GM23338 (cell line): Measurements from ENCODE around the gene CMYA5. TPM values are rescaled to one million over a fixed set of nuclear protein-coding genes. Genes with fewer than 3 reads are reported as not detected.

Experiments used
- ATAC-seq: fragments of 200-7000 bp; cut with Tn5 transposase; 3 replicates; pipeline ENCODE4 v1.9.1; 2020
- DNase-seq: peaks from one replicate; pipeline ENCODE4 v3.0.0-alpha.2; 2015; ENCODE audit warnings: low spot score
- H2AFZ ChIP-seq: fragments of 200-600 bp; sonication (generic); 2 replicates; pipeline ENCODE4 v1.8.0; 2016; ENCODE audit warnings: antibody characterized with exemption, mild to moderate bottlenecking, moderate library complexity
- H3F3A ChIP-seq: fragments of 200-600 bp; sonication (generic); replicated peaks from 2 replicates; pipeline ENCODE4 v1.8.0; 2017; ENCODE audit warnings: antibody characterized with exemption, mixed run types, low read depth
- H3K27ac ChIP-seq: fragments of 200-600 bp; sonication (generic); 2 replicates; pipeline ENCODE4 v1.6.1; 2016; ENCODE audit warnings: low read depth
- H3K27me3 ChIP-seq: fragments of 200-600 bp; sonication (generic); 2 replicates; pipeline ENCODE4 v1.8.0; 2016; ENCODE audit warnings: mild to moderate bottlenecking, mixed run types, moderate library complexity; ENCODE audit not compliant: insufficient read depth
- H3K36me3 ChIP-seq: fragments of 200-600 bp; sonication (generic); 2 replicates; pipeline ENCODE4 v1.8.0; 2016; ENCODE audit warnings: mild to moderate bottlenecking; ENCODE audit not compliant: insufficient read depth
- H3K4me1 ChIP-seq: fragments of 200-600 bp; sonication (generic); 2 replicates; pipeline ENCODE4 v1.8.0; 2016; ENCODE audit warnings: mild to moderate bottlenecking, moderate library complexity; ENCODE audit not compliant: insufficient read depth
- H3K4me2 ChIP-seq: fragments of 200-600 bp; sonication (generic); 2 replicates; pipeline ENCODE4 v1.7.1; 2017; ENCODE audit warnings: mixed run types
- H3K4me3 ChIP-seq: fragments of 200-600 bp; sonication (generic); 2 replicates; pipeline ENCODE4 v1.6.1; 2016; ENCODE audit warnings: mixed run types
- H3K79me2 ChIP-seq: fragments of 200-600 bp; sonication (generic); replicated peaks from 2 replicates; pipeline ENCODE4 v1.8.0; 2017; ENCODE audit warnings: mild to moderate bottlenecking; ENCODE audit not compliant: insufficient read depth
- H3K9me2 ChIP-seq: fragments of 200-600 bp; sonication (generic); 2 replicates; pipeline ENCODE4 v1.8.0; 2017; ENCODE audit not compliant: insufficient read depth
- H4K20me1 ChIP-seq: fragments of 200-600 bp; sonication (generic); replicated peaks from 2 replicates; pipeline ENCODE4 v1.8.0; 2017; ENCODE audit warnings: mild to moderate bottlenecking; ENCODE audit not compliant: insufficient read depth
- H3K27ac Mint-ChIP-seq: 2 replicates; pipeline ENCODE4 v1.8.0; 2020; ENCODE audit warnings: inconsistent platforms, mild to moderate bottlenecking, moderate library complexity, mixed read lengths
- H3K27me3 Mint-ChIP-seq: 3 replicates; pipeline ENCODE4 v1.8.0; 2022; ENCODE audit warnings: low read depth, mild to moderate bottlenecking, moderate library complexity, mixed read lengths, inconsistent platforms; ENCODE audit not compliant: insufficient read depth, poor library complexity
- H3K36me3 Mint-ChIP-seq: 3 replicates; pipeline ENCODE4 v1.8.0; 2021; ENCODE audit warnings: low read depth, mild to moderate bottlenecking, inconsistent platforms, moderate library complexity, mixed read lengths
- H3K4me1 Mint-ChIP-seq: 3 replicates; pipeline ENCODE4 v1.8.0; 2020; ENCODE audit warnings: mild to moderate bottlenecking, inconsistent platforms, mixed read lengths
- H3K4me3 Mint-ChIP-seq: 3 replicates; pipeline ENCODE4 v1.8.0; 2021; ENCODE audit warnings: moderate library complexity, mild to moderate bottlenecking, inconsistent platforms, mixed read lengths
- H3K9me3 Mint-ChIP-seq: 3 replicates; pipeline ENCODE4 v1.8.0; 2020; ENCODE audit warnings: moderate library complexity, mild to moderate bottlenecking, inconsistent platforms, mixed read lengths
- CREB1 ChIP-seq: fragments of 250-450 bp; sonication (Bioruptor Pico); IDR thresholded peaks from 2 replicates; pipeline ENCODE4 v1.5.0; 2020; ENCODE audit warnings: low read depth, mild to moderate bottlenecking, moderate library complexity
- EZH2 ChIP-seq: fragments of 200-600 bp; sonication (generic); IDR thresholded peaks from one replicate; pipeline ENCODE4 v1.8.0; 2017; ENCODE audit warnings: antibody characterized with exemption, mild to moderate bottlenecking, low read depth; ENCODE audit not compliant: unreplicated experiment
- EZH2phosphoT487 ChIP-seq: fragments of 200-600 bp; sonication (generic); IDR thresholded peaks from one replicate; pipeline ENCODE4 v1.8.1; 2018; ENCODE audit warnings: antibody characterized with exemption; ENCODE audit not compliant: unreplicated experiment
- JUNB ChIP-seq: IDR thresholded peaks from one replicate; pipeline ENCODE4 v1.6.1; 2016; ENCODE audit warnings: antibody characterized with exemption; ENCODE audit not compliant: unreplicated experiment
- NANOG ChIP-seq: IDR thresholded peaks from 2 replicates; pipeline ENCODE4 v1.6.1; 2016; ENCODE audit warnings: antibody characterized with exemption, borderline replicate concordance
- POLR2AphosphoS5 ChIP-seq: IDR thresholded peaks from 2 replicates; pipeline ENCODE4 v1.6.1; 2016; ENCODE audit warnings: antibody characterized with exemption, low read depth
- STAT1 ChIP-seq: IDR thresholded peaks from one replicate; pipeline ENCODE4 v1.6.1; 2016; ENCODE audit warnings: antibody characterized with exemption; ENCODE audit not compliant: unreplicated experiment
- ZNF114 ChIP-seq: fragments of 250-450 bp; sonication (Bioruptor Pico); IDR thresholded peaks from 2 replicates; pipeline ENCODE4 v1.5.0; 2020; ENCODE audit warnings: mild to moderate bottlenecking, moderate library complexity
- ZNF331 ChIP-seq: fragments of 250-450 bp; sonication (Bioruptor Pico); IDR thresholded peaks from 2 replicates; pipeline ENCODE4 v1.5.0; 2020; ENCODE audit warnings: low read depth, mild to moderate bottlenecking, moderate library complexity
- polyA plus RNA-seq: library from polyadenylated mRNA; unstranded; fragments of >200 nt; fragmentation: Nextera tagmentation; extraction: Ambion mirVana; gene quantifications from 2 replicates; pipeline ENCODE4 v1.2.1, GENCODE V29; 2016
- total RNA-seq: library from RNA; depleted of rRNA; stranded (reverse); fragments of >200 nt; shearing (Covaris generic); gene quantifications from 2 replicates; pipeline ENCODE4 v1.2.3, GENCODE V29; 2014
- TF ChIP-seq, protein P1 (sequence below): fragments of 250-450 bp; sonication (Bioruptor Pico); IDR thresholded peaks from 2 replicates; pipeline ENCODE4 v1.5.0; 2020; ENCODE audit warnings: mild to moderate bottlenecking, moderate library complexity
- TF ChIP-seq, protein P2 (sequence below): IDR thresholded peaks from 2 replicates; pipeline ENCODE4 v1.6.1; 2016; ENCODE audit warnings: antibody characterized with exemption
- TF ChIP-seq, protein P3 (sequence below), 2 experiments: fragments of 200-600 bp in 1 of 2; sonication (generic) in 1 of 2; conservative IDR thresholded peaks; 2 replicates each; pipeline versions ENCODE4 v1.5.1 to v1.6.1; 2016 to 2017; ENCODE audit warnings: antibody characterized with exemption in 2 of 2, low read depth in 2 of 2, mild to moderate bottlenecking in 2 of 2, moderate library complexity in 1 of 2
- TF ChIP-seq, protein P4 (sequence below): IDR thresholded peaks from one replicate; pipeline ENCODE4 v1.6.1; 2018; ENCODE audit warnings: antibody characterized with exemption; ENCODE audit not compliant: unreplicated experiment

The CMYA5 gene
- total and polyA plus RNA-seq, 2 experiments from 2014 or later = 0.45 to 0.49 TPM

DNA sequence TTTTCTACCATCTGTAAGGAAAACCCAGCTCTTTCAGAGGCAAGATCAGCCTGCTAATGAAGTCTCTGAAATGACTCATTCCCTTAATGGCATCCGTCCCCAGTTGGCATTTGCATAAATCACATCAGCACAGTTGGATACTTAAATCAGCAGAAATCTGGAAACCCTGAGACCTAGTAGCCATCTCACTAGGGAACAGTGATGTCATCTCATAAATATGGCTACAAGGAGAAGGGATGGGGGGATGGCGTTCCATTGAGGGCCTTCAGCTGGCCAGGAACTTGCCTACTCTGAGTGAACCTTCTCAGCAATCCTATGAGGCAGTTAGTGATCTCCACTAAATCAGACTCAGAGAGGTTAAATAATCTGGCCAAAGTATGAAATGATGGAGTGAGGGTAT, 81.8 kb downstream of the CMYA5 start:
- no peak overlapping the region for H3K27ac ChIP-seq
- H3K27me3 ChIP-seq = no peaks in the 10 kb centered on the region
- H3K4me3 ChIP-seq = no peak overlapping the region
- no peaks in the 10 kb centered on the region for H3K79me2 ChIP-seq
- H3K4me2 ChIP-seq = no peak overlapping the region
- no peaks in the 10 kb centered on the region for H4K20me1 ChIP-seq
- no peaks in the 10 kb centered on the region for H3F3A ChIP-seq
- ATAC-seq (no peak), DNase-seq (no peak)
- H3K4me1 ChIP-seq = peaks cover 7% of the 10 kb centered on the region
- Mint-ChIP-seq H3K9me3 (peaks cover 28% of the 10 kb centered on the region), H3K4me1 (peaks cover 8% of the 10 kb centered on the region), H3K36me3 (peaks cover 19% of the 10 kb centered on the region), H3K27me3 (peaks cover 4% of the 10 kb centered on the region), H3K27ac (no peak overlapping the region), H3K4me3 (no peak overlapping the region)
- H3K36me3 ChIP-seq = no peaks in the 10 kb centered on the region
- TF ChIP-seq, protein P1, sequence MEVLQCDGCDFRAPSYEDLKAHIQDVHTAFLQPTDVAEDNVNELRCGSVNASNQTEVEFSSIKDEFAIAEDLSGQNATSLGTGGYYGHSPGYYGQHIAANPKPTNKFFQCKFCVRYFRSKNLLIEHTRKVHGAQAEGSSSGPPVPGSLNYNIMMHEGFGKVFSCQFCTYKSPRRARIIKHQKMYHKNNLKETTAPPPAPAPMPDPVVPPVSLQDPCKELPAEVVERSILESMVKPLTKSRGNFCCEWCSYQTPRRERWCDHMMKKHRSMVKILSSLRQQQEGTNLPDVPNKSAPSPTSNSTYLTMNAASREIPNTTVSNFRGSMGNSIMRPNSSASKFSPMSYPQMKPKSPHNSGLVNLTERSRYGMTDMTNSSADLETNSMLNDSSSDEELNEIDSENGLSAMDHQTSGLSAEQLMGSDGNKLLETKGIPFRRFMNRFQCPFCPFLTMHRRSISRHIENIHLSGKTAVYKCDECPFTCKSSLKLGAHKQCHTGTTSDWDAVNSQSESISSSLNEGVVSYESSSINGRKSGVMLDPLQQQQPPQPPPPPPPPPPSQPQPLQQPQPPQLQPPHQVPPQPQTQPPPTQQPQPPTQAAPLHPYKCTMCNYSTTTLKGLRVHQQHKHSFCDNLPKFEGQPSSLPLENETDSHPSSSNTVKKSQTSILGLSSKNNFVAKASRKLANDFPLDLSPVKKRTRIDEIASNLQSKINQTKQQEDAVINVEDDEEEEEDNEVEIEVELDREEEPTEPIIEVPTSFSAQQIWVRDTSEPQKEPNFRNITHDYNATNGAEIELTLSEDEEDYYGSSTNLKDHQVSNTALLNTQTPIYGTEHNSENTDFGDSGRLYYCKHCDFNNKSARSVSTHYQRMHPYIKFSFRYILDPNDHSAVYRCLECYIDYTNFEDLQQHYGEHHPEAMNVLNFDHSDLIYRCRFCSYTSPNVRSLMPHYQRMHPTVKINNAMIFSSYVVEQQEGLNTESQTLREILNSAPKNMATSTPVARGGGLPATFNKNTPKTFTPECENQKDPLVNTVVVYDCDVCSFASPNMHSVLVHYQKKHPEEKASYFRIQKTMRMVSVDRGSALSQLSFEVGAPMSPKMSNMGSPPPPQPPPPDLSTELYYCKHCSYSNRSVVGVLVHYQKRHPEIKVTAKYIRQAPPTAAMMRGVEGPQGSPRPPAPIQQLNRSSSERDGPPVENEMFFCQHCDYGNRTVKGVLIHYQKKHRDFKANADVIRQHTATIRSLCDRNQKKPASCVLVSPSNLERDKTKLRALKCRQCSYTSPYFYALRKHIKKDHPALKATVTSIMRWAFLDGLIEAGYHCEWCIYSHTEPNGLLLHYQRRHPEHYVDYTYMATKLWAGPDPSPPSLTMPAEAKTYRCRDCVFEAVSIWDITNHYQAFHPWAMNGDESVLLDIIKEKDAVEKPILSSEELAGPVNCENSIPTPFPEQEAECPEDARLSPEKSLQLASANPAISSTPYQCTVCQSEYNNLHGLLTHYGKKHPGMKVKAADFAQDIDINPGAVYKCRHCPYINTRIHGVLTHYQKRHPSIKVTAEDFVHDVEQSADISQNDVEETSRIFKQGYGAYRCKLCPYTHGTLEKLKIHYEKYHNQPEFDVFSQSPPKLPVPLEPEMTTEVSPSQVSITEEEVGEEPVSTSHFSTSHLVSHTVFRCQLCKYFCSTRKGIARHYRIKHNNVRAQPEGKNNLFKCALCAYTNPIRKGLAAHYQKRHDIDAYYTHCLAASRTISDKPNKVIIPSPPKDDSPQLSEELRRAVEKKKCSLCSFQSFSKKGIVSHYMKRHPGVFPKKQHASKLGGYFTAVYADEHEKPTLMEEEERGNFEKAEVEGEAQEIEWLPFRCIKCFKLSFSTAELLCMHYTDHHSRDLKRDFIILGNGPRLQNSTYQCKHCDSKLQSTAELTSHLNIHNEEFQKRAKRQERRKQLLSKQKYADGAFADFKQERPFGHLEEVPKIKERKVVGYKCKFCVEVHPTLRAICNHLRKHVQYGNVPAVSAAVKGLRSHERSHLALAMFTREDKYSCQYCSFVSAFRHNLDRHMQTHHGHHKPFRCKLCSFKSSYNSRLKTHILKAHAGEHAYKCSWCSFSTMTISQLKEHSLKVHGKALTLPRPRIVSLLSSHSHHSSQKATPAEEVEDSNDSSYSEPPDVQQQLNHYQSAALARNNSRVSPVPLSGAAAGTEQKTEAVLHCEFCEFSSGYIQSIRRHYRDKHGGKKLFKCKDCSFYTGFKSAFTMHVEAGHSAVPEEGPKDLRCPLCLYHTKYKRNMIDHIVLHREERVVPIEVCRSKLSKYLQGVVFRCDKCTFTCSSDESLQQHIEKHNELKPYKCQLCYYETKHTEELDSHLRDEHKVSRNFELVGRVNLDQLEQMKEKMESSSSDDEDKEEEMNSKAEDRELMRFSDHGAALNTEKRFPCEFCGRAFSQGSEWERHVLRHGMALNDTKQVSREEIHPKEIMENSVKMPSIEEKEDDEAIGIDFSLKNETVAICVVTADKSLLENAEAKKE (CRISPR knock-in tag) = no peak
- TF ChIP-seq, protein P2, sequence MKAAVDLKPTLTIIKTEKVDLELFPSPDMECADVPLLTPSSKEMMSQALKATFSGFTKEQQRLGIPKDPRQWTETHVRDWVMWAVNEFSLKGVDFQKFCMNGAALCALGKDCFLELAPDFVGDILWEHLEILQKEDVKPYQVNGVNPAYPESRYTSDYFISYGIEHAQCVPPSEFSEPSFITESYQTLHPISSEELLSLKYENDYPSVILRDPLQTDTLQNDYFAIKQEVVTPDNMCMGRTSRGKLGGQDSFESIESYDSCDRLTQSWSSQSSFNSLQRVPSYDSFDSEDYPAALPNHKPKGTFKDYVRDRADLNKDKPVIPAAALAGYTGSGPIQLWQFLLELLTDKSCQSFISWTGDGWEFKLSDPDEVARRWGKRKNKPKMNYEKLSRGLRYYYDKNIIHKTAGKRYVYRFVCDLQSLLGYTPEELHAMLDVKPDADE = no peak
- TF ChIP-seq ZNF331 (CRISPR knock-in tag) (no peak), JUNB (no peak), CREB1 (CRISPR knock-in tag) (no peak), ZNF114 (no peak), NANOG (no peak), EZH2phosphoT487 (no peak), POLR2AphosphoS5 (no peak), STAT1 (no peak), EZH2 (no peak)
- TF ChIP-seq, protein P3, sequence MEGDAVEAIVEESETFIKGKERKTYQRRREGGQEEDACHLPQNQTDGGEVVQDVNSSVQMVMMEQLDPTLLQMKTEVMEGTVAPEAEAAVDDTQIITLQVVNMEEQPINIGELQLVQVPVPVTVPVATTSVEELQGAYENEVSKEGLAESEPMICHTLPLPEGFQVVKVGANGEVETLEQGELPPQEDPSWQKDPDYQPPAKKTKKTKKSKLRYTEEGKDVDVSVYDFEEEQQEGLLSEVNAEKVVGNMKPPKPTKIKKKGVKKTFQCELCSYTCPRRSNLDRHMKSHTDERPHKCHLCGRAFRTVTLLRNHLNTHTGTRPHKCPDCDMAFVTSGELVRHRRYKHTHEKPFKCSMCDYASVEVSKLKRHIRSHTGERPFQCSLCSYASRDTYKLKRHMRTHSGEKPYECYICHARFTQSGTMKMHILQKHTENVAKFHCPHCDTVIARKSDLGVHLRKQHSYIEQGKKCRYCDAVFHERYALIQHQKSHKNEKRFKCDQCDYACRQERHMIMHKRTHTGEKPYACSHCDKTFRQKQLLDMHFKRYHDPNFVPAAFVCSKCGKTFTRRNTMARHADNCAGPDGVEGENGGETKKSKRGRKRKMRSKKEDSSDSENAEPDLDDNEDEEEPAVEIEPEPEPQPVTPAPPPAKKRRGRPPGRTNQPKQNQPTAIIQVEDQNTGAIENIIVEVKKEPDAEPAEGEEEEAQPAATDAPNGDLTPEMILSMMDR (conservative IDR thresholded peaks at IDR 0.05; ENCODE audit: low read depth in 2 of 2) = no peak
- TF ChIP-seq, protein P4, sequence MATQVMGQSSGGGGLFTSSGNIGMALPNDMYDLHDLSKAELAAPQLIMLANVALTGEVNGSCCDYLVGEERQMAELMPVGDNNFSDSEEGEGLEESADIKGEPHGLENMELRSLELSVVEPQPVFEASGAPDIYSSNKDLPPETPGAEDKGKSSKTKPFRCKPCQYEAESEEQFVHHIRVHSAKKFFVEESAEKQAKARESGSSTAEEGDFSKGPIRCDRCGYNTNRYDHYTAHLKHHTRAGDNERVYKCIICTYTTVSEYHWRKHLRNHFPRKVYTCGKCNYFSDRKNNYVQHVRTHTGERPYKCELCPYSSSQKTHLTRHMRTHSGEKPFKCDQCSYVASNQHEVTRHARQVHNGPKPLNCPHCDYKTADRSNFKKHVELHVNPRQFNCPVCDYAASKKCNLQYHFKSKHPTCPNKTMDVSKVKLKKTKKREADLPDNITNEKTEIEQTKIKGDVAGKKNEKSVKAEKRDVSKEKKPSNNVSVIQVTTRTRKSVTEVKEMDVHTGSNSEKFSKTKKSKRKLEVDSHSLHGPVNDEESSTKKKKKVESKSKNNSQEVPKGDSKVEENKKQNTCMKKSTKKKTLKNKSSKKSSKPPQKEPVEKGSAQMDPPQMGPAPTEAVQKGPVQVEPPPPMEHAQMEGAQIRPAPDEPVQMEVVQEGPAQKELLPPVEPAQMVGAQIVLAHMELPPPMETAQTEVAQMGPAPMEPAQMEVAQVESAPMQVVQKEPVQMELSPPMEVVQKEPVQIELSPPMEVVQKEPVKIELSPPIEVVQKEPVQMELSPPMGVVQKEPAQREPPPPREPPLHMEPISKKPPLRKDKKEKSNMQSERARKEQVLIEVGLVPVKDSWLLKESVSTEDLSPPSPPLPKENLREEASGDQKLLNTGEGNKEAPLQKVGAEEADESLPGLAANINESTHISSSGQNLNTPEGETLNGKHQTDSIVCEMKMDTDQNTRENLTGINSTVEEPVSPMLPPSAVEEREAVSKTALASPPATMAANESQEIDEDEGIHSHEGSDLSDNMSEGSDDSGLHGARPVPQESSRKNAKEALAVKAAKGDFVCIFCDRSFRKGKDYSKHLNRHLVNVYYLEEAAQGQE = no peak
- no peak overlapping the region for H2AFZ ChIP-seq
- no peaks in the 10 kb centered on the region; the same call in 1 of the 2 replicates for H3K9me2 ChIP-seq
